K562 (cell line): Measurements from ENCODE around the gene ZNF285. TPM values are rescaled to one million over a fixed set of nuclear protein-coding genes. Genes with fewer than 3 reads are reported as not detected.

Source experiments
- E2F6 ChIP-seq, 2 experiments: IDR thresholded peaks; 2 replicates each; pipeline ENCODE4 v1.6.1; 2011; ENCODE audit warnings: borderline replicate concordance in 1 of 2, control low read depth in 1 of 2, low read depth in 1 of 2, low read length in 1 of 2, mild to moderate bottlenecking in 1 of 2, mixed read lengths in 1 of 2, moderate library complexity in 1 of 2; ENCODE audit not compliant: insufficient read depth in 1 of 2, insufficient read length in 1 of 2, poor library complexity in 1 of 2, severe bottlenecking in 1 of 2; ENCODE audit errors: extremely low read depth in 1 of 2
- E4F1 ChIP-seq: fragments of 250-450 bp; sonication (Bioruptor Pico); IDR thresholded peaks from 2 replicates; pipeline ENCODE4 v1.5.0; 2021; ENCODE audit warnings: mild to moderate bottlenecking, borderline replicate concordance
- EGR1 ChIP-seq: fragments of 450-650 bp; conservative IDR thresholded peaks from 2 replicates; pipeline ENCODE4 v1.6.1; 2017; ENCODE audit warnings: mild to moderate bottlenecking
- HMBOX1 ChIP-seq: sonication (generic); IDR thresholded peaks from 2 replicates; pipeline ENCODE4 v1.6.1; 2016
- HMGXB4 ChIP-seq: sonication (generic); formaldehyde crosslinking; IDR thresholded peaks from 2 replicates; pipeline ENCODE4 v1.8.1; 2023; ENCODE audit warnings: mild to moderate bottlenecking, missing genetic modification reagents
- L3MBTL2 ChIP-seq: fragments of 450-650 bp; IDR thresholded peaks from 2 replicates; pipeline ENCODE4 v1.6.1; 2016; ENCODE audit warnings: mild to moderate bottlenecking, moderate library complexity
- RBFOX2 ChIP-seq: fragments of 200-400 bp; formaldehyde crosslinking; IDR thresholded peaks from 2 replicates; pipeline ENCODE4 v1.6.1; 2017; ENCODE audit warnings: low read depth, mild to moderate bottlenecking, low read length, moderate library complexity
- SRSF3 ChIP-seq: fragments of 200-400 bp; formaldehyde crosslinking; IDR thresholded peaks from 2 replicates; pipeline ENCODE4 v1.6.1; 2016; ENCODE audit warnings: mild to moderate bottlenecking, low read length, moderate library complexity; ENCODE audit not compliant: insufficient read depth
- TAL1 ChIP-seq: fragments of 450-650 bp; IDR thresholded peaks from 2 replicates; pipeline ENCODE4 v1.6.1; 2016; ENCODE audit warnings: mild to moderate bottlenecking
- VEZF1 ChIP-seq: fragments of 200-800 bp; sonication (Bioruptor generic); IDR thresholded peaks from 2 replicates; pipeline ENCODE4 v1.6.1; 2017; ENCODE audit warnings: missing genetic modification characterization, missing compliant biosample characterization
- ZFP1 ChIP-seq: fragments of 450-650 bp; formaldehyde crosslinking; IDR thresholded peaks from 2 replicates; pipeline ENCODE4 v1.4.0; 2020; ENCODE audit warnings: mild to moderate bottlenecking, mixed read lengths
- ZNF780A ChIP-seq: fragments of 250-450 bp; sonication (Bioruptor Pico); IDR thresholded peaks from 2 replicates; pipeline ENCODE4 v1.5.0; 2021; ENCODE audit warnings: mild to moderate bottlenecking
- polyA plus RNA-seq, 8 experiments: library from polyadenylated mRNA; depleted of rRNA in 4 of 8; stranded (reverse) in 5 of 8; unstranded in 3 of 8; fragments of >200 nt; fragmentation: Nextera tagmentation in 2 of 8; fragmentation: Illumina TruSeq in 1 of 8; extraction: Ambion mirVana in 2 of 8; extraction: Trizol in 1 of 8; gene quantifications; 2 replicates each; pipeline versions ENCODE4 v1.2.1 to v1.2.3, GENCODE V29; 2011 to 2014; ENCODE audit warnings: inconsistent platforms in 1 of 8, missing spikeins in 1 of 8
- total RNA-seq, 7 experiments: library from RNA; depleted of rRNA in 6 of 7; stranded (reverse); fragments of >200 nt in 6 of 7; fragmentation: Illumina TruSeq in 2 of 7; extraction: Trizol in 2 of 7; gene quantifications; 2 replicates each; pipeline versions ENCODE4 v1.2.1 to v1.2.3, GENCODE V29; 2011 to 2021; ENCODE audit warnings: low replicate concordance in 1 of 7

ZNF285 gene
- total and polyA plus RNA-seq, 9 of the 15 experiments (the other 6 are each of a cell fraction or from before 2014, with no cell fraction given): 0.14 to 1.1 (median 0.50) TPM

DNA sequence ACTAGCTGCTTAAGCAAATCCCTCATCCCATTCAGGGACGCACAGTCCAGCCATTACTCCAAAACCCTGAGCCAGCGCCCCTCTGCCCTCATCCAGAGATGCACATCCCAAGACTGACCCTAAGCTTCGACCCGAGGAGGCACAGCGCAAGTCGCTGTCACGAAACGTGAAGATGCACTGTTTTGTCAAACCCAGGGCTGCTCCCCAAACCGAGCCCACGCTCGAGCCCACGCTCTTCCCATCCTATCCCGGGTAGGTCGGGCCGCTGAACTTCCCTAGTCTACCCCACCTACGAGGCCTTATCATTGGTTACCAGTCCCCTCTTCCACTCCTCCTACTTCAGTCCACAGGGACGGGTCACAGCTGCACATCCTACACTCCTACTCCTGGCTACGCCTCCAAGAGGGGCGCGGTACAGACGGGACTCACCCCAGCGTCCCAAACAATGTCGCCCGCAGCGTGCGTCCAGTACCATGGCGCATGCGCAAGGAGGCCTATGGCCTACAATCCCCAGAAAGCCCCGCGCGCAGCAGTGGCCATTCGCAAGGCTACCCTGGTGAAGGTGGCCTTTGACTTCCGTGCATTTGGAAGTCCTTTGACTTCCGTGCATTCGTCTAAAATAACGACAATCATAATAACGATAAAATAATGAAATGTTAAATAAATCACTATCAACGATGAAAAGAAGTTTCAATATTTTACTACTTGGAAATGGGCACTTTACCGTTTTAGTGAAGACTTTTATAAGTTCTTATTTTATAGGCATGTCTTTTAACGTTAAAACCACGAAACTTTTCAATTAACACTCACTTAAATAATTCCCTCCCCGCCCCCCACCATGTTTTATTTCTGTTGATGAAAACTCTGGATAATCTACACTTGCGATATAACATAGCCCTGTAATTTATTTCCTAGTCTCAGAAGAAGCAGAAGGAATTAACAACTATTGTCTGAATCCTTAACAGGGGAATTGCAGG lies at the start of gene ZNF285 (continued):
- TF ChIP-seq SRSF3: no peak
- TF ChIP-seq TAL1: no peak
- TF ChIP-seq HMBOX1: 0 out of 2 replicates have a peak, but pooled peaks have one; percentile 12
- peak in 1 of 2 experiments; percentile 36 for TF ChIP-seq E2F6 (IDR thresholded peaks at IDR 0.05; ENCODE audit: borderline replicate concordance in 1 of 2, extremely low read depth in 1 of 2, insufficient read depth in 1 of 2, insufficient read length in 1 of 2, low read depth in 1 of 2, low read length in 1 of 2, poor library complexity in 1 of 2, severe bottlenecking in 1 of 2)
- TF ChIP-seq ZNF780A: no peak
- TF ChIP-seq HMGXB4 (CRISPR knock-in tag): no peak
- peak; percentile 24; the same call in 1 of the 2 replicates for TF ChIP-seq VEZF1 (CRISPR knock-in tag)
- peak; percentile 46 for TF ChIP-seq RBFOX2
- TF ChIP-seq EGR1: 0 out of 2 replicates have a peak, but pooled peaks have one; percentile 10
- no peak for TF ChIP-seq E4F1 (CRISPR knock-in tag)
- 0 out of 2 replicates have a peak, but pooled peaks have one; percentile 32 for TF ChIP-seq L3MBTL2
- TF ChIP-seq ZFP1: no peak
